Pancreas (tissue), 10 donors: ENCODE results near the gene DLG3. TPM values are rescaled to one million over a fixed set of nuclear protein-coding genes. Genes with fewer than 3 reads are reported as not detected.

ENCODE experiments used
- ATAC-seq, 4 donors: fragments of 200-7000 bp; cut with Tn5 transposase; one replicate each; pipeline versions ENCODE4 v1.8.0 to v1.9.1; 2020; ENCODE audit warnings: mild to moderate bottlenecking in 4 of 4, moderate library complexity in 4 of 4
- DNase-seq, 6 donors: peaks; one replicate each; pipeline ENCODE4 v3.0.0-alpha.2; 2020
- FAIRE-seq: peaks from 2 replicates; lab custom pipeline; 2012; peaks lifted over from hg19 to GRCh38; lab: Jason Lieb, UNC
- H3K27ac ChIP-seq, 4 donors: fragments of 200-600 bp; sonication (generic); 1 replicate in 3 of 4; 2 replicates in 1 of 4; pipeline versions ENCODE4 v1.5.0 to v1.8.0; 2020
- H3K27me3 ChIP-seq, 4 donors: fragments of 200-600 bp; one replicate each; pipeline ENCODE4 v1.8.0; 2021
- H3K36me3 ChIP-seq, 3 donors: fragments of 200-600 bp; sonication (generic) in 1 of 3; one replicate each; pipeline versions ENCODE4 v1.5.0 to v1.8.0; 2020 to 2021
- H3K4me1 ChIP-seq, 3 donors: fragments of 200-600 bp; one replicate each; pipeline ENCODE4 v1.8.0; 2021
- H3K4me3 ChIP-seq, 4 donors: fragments of 200-600 bp; sonication (generic) in 2 of 4; one replicate each; pipeline versions ENCODE4 v1.5.0 to v1.8.0; 2020 to 2021
- H3K9me3 ChIP-seq, 4 donors: fragments of 200-600 bp; one replicate each; pipeline ENCODE4 v1.8.0; 2021
- whole genome bisulfite sequencing, 2 donors: extraction: QIAGEN DNeasy Blood & Tissue Kit; methylation state at CpG; one replicate each; pipeline ENCODE4 v1.1.7; 2013; 5-methylcytosine and 5-hydroxymethylcytosine counted together
- intact Hi-C, 3 donors: fragments of 100-400 bp; cut with DNase I; formaldehyde crosslinking; loops; one replicate each; pipeline versions ENCODE4 v1.11.1 to v1.14.2; 2022
- polyA plus RNA-seq, 2 donors: library from polyadenylated mRNA; stranded (reverse); fragments of 200-250 nt; gene quantifications; one replicate each; pipeline ENCODE4 v1.2.3, GENCODE V29; 2013
- total RNA-seq, 6 donors: library from RNA; stranded (reverse); fragmentation: NEBNext Ultra II Directional in 4 of 6; extraction: Animal tissue kit (Norgen Biotek cat#: 25700) in 4 of 6; gene quantifications; one replicate each; pipeline versions ENCODE4 v1.2.1 to v1.2.4, GENCODE V29; 2021 to 2023
- TF ChIP-seq, protein P1 (sequence below), 4 donors: fragments of 200-600 bp; sonication (generic) in 3 of 4; IDR thresholded peaks; one replicate each; pipeline versions ENCODE4 v1.5.0 to v1.8.0; 2021; ENCODE audit warnings: antibody characterized with exemption in 4 of 4
- donor health status: healthy with polysubstance abuse.
- donor health status: DM: no; HTN: no; CAD: no; lungs with moderate emphysema.
- donor health status: DM: no; HTN: no; CAD: no.
- donor health status: control.
- donor health status: control.
- donor health status: Bipolar disorder and iron deficiency.
- donor health status: DM: yes; HTN: yes; CAD: no.
- donor health status: DM: no; HTN: no; CAD: no.
- donor health status: DM: no; HTN: no; CAD: no.
- donor health status: DM: yes; HTN: yes; CAD: no.

DLG3 gene
- total and polyA plus RNA-seq, 8 donors: 18.7 to 55.7 (median 43.2) TPM

DNA sequence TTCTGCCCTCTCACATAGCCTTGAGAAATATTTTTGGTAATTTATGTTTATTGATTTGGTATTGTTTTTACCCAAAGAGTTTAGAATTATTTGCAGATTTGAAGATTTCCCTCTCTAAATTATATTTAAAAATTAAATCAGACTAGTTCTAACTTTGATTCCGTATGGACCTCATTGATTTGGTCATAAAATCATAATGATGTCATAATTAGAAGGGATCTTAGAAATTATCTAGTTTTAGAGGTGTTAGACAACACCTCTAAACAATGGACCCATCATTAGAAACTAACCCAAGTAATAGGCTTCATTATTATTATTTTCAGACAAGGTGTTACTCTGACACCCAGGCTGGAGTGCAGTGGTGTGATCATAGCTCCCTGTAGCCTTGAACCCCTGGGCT is 24.1 kb downstream of the DLG3 start:
- Histone ChIP-seq H3K4me1 (no peaks in the 10 kb centered on the region), H3K36me3 (no peaks in the 10 kb centered on the region), H3K9me3 (no peaks in the 10 kb centered on the region), H3K4me3 (no peak overlapping the region), H3K27ac (no peak overlapping the region), H3K27me3 (no peaks in the 10 kb centered on the region)
- FAIRE-seq: no peak
- intact Hi-C loops: no loop called here
- 81 to 90% methylated on average over 1 of the region's 1 CpG for WGBS, 2 donors
- DNase-seq: no peak
- ATAC-seq: no peak
- TF ChIP-seq, protein P1, sequence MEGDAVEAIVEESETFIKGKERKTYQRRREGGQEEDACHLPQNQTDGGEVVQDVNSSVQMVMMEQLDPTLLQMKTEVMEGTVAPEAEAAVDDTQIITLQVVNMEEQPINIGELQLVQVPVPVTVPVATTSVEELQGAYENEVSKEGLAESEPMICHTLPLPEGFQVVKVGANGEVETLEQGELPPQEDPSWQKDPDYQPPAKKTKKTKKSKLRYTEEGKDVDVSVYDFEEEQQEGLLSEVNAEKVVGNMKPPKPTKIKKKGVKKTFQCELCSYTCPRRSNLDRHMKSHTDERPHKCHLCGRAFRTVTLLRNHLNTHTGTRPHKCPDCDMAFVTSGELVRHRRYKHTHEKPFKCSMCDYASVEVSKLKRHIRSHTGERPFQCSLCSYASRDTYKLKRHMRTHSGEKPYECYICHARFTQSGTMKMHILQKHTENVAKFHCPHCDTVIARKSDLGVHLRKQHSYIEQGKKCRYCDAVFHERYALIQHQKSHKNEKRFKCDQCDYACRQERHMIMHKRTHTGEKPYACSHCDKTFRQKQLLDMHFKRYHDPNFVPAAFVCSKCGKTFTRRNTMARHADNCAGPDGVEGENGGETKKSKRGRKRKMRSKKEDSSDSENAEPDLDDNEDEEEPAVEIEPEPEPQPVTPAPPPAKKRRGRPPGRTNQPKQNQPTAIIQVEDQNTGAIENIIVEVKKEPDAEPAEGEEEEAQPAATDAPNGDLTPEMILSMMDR (IDR thresholded peaks at IDR 0.05): no peak

DNA sequence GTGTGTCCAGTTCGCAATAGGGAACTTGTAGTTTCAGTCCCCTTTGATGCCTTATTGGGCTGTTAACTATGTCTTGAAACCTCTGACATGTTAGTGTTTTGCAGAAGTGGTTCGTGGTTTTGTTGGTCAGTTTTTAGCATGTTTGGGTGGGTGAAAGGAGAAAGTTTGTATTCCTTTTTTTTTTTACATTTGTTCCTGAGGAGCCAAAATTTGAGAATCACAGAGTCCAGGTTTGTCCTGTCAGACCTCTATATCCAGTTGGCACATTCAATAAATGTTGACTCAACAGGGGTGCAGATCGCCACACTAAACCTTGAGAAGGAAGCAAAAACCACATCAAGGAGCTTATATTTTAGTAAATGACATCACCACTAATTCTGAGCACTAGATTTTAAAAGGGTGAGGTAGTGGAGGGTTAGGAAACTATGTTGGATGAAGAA is 26.2 kb downstream of the DLG3 start:
- no peaks in the 10 kb centered on the region for H3K36me3 ChIP-seq
- 63 to 79% methylated on average over 3 of the region's 3 CpGs for WGBS, 2 donors
- H3K27me3 ChIP-seq: no peaks in the 10 kb centered on the region
- ATAC-seq: peak in 1 of 4 donors; percentile 32
- DNase-seq: no peak
- no peak overlapping the region for H3K27ac ChIP-seq
- H3K4me3 ChIP-seq: no peak overlapping the region
- intact Hi-C loops: no loop called here
- no peaks in the 10 kb centered on the region for H3K9me3 ChIP-seq
- H3K4me1 ChIP-seq: no peaks in the 10 kb centered on the region
- TF ChIP-seq, protein P1 (IDR thresholded peaks at IDR 0.05): no peak
- FAIRE-seq: no peak

DNA sequence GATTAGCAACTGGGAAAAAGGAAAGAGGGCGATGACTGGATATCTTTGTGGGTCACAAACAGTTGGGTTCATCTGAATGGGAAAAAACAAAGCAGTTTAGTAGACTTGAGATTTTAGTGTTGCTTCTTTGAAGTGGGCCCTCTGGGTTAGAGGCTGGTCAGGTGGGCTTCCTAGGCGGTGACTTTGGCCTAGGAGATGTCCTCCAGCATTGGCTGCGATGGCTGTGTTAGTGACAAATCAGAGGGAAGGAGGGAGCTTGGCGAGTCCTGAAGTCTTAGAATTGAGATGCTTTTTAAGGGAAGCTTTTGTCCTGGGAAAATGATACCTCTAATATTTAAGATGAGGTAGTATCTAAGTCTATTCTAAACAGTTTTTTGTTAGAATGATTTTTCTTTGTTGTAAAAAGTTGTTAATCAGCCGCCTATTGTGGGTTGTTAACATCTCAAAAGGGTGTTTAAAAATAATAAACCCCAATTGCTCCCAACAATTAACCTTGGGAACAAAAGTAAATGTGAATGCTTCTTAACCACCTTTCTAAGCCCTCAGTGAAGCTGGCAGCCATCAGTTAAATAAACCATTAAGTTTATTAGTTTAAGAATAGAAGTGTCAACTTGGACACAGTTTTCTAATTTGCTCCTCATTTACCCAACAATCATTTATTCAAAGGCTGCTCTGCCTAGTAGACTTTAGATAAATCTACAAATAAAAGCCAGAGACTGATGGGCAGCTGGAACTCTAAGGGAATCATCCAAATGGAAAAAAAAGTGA is 31.7 kb downstream of the DLG3 start:
- intact Hi-C loops: no loop called here

DNA sequence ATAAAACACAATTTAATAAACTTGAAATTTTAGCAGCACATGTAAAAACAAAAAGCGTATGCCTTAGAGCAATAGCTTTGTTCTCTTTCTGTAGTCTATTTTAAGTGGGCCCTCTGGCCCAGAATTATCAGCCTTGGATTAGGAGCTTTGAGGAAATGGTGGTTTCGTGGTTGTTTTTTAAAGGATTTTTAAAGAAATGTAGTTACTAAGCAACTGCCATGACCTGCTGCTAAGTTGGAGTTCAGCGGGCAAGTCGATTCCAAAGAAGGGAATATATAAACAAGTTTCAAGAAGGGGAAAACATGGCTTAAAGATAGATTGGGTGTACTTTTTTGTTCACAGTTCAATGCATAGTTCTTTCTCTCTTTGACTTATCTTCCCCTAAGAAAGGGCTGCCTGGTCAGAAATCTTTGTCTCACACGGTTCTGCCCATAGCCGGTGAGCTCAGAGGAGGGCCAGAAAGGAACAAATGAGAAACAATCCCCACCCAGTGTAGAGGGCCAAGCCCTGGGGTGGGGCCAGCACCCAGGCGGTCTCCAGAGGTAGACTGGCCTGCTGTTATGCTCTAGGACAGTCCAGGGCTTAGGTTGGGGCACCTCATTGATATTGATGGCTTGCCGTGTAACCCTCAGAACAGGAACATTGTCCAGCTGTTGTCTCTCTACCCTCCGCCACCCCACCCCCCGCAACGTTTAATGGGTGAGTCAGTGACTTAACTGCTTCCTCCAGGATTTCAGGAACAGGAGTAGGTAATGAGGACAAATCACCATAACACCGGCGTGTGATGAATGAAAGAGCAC is 32.5 kb downstream of the DLG3 start:
- no peaks in the 10 kb centered on the region for H3K36me3 ChIP-seq
- DNase-seq (peak; percentile 55 to 70 (median 68)), FAIRE-seq (no peak), ATAC-seq (peak; percentile 52 to 69 (median 62))
- peaks cover 21 to 51% (median 39%) of the 10 kb centered on the region in 3 donors for H3K4me1 ChIP-seq
- intact Hi-C loops: no loop called here
- no peak overlapping the region for H3K4me3 ChIP-seq
- 16 to 41% methylated on average over 13 of the region's 13 CpGs for WGBS, 2 donors
- H3K27me3 ChIP-seq: peaks cover 0 to 4% (median 0%) of the 10 kb centered on the region in 4 donors
- H3K27ac ChIP-seq: peak overlapping the region; percentile 63 to 85 (median 79)
- TF ChIP-seq, protein P1 (IDR thresholded peaks at IDR 0.05): no peak
- H3K9me3 ChIP-seq: no peaks in the 10 kb centered on the region

More for the DNA sequence above, 31.7 kb downstream of the DLG3 start:
- Histone ChIP-seq H3K27me3 (peaks cover 0 to 4% (median 0%) of the 10 kb centered on the region in 4 donors), H3K27ac (peak overlapping the region; percentile 63 to 85 (median 79)), H3K4me3 (no peak overlapping the region), H3K9me3 (no peaks in the 10 kb centered on the region), H3K36me3 (no peaks in the 10 kb centered on the region), H3K4me1 (peaks cover 18 to 44% (median 36%) of the 10 kb centered on the region in 3 donors)
- FAIRE-seq (no peak), ATAC-seq (no peak), DNase-seq (no peak)
- TF ChIP-seq, protein P1 (IDR thresholded peaks at IDR 0.05): no peak
- 76 to 85% methylated on average over 5 of the region's 5 CpGs for WGBS, 2 donors
